KMS-11 (cell line): ENCODE data around the gene PUSL1.
A peak's percentile ranks its signal among the peaks of the same experiment; 100 is the strongest.

Experiments used
- H2AFZ ChIP-seq: fragments of 200-600 bp; sonication (generic); 2 replicates; pipeline ENCODE4 v1.6.1; 2016; ENCODE audit warnings: antibody characterized with exemption, mixed run types, low read depth
- H3K27ac ChIP-seq: fragments of 200-600 bp; sonication (generic); 2 replicates; pipeline ENCODE4 v1.6.1; 2016; ENCODE audit warnings: mild to moderate bottlenecking, mixed run types
- H3K27me3 ChIP-seq: fragments of 200-600 bp; sonication (generic); 2 replicates; pipeline ENCODE4 v1.6.1; 2017; ENCODE audit warnings: mild to moderate bottlenecking, low read depth, mixed run types, moderate library complexity; ENCODE audit not compliant: insufficient read depth
- H3K36me3 ChIP-seq: fragments of 200-600 bp; sonication (generic); 2 replicates; pipeline ENCODE4 v1.6.1; 2017; ENCODE audit warnings: mild to moderate bottlenecking, mixed run types; ENCODE audit not compliant: insufficient read depth
- H3K4me1 ChIP-seq: fragments of 200-600 bp; sonication (generic); 2 replicates; pipeline ENCODE4 v1.6.1; 2016; ENCODE audit warnings: mild to moderate bottlenecking, low read depth, mixed run types; ENCODE audit not compliant: poor library complexity, severe bottlenecking
- H3K4me2 ChIP-seq: fragments of 200-600 bp; sonication (generic); 2 replicates; pipeline ENCODE4 v1.7.0; 2016; ENCODE audit warnings: mild to moderate bottlenecking, mixed run types
- H3K4me3 ChIP-seq: fragments of 200-600 bp; sonication (generic); IDR thresholded peaks from 2 replicates; pipeline ENCODE4 v1.6.1; 2017; ENCODE audit warnings: low read depth, low read length, mixed read lengths; ENCODE audit not compliant: insufficient read depth
- H3K79me2 ChIP-seq: fragments of 200-600 bp; sonication (generic); 2 replicates; pipeline ENCODE4 v1.6.1; 2016; ENCODE audit warnings: low read depth, mixed run types; ENCODE audit not compliant: insufficient read depth
- H3K9ac ChIP-seq: fragments of 200-600 bp; sonication (generic); 2 replicates; pipeline ENCODE4 v1.6.1; 2016; ENCODE audit warnings: mild to moderate bottlenecking, mixed run types
- H4K20me1 ChIP-seq: fragments of 200-600 bp; sonication (generic); 2 replicates; pipeline ENCODE4 v1.6.1; 2016; ENCODE audit warnings: mild to moderate bottlenecking, mixed run types; ENCODE audit not compliant: insufficient read depth
- CTCF ChIP-seq: fragments of 200-600 bp; sonication (generic); conservative IDR thresholded peaks from 2 replicates; pipeline ENCODE4 v1.6.1; 2017; ENCODE audit warnings: low read depth, mild to moderate bottlenecking, antibody characterized with exemption, low read length, moderate library complexity, mixed read lengths

Gene PUSL1

GRCh38 chr1:1325288-1326074 is 17.1 kb downstream of the PUSL1 start:
- peak overlapping the region; percentile 76 for H3K4me3 ChIP-seq
- H3K36me3 ChIP-seq, result no peaks in the 10 kb centered on the region
- peak overlapping the region; percentile 88 for H3K4me2 ChIP-seq
- no peaks in the 10 kb centered on the region for H4K20me1 ChIP-seq
- H3K27ac ChIP-seq, result peak overlapping the region; percentile 21; the same call in 1 of the 2 replicates
- no peak for TF ChIP-seq CTCF
- peak overlapping the region; percentile 64; the same call in 1 of the 2 replicates for H3K9ac ChIP-seq
- peaks cover 42% of the 10 kb centered on the region for H3K79me2 ChIP-seq
- no peaks in the 10 kb centered on the region for H3K27me3 ChIP-seq
- H2AFZ ChIP-seq, result peak overlapping the region; percentile 52; the same call in 1 of the 2 replicates
- peaks cover 22% of the 10 kb centered on the region for H3K4me1 ChIP-seq

GRCh38 chr1:1326075-1326605 is 17.7 kb downstream of the PUSL1 start:
- H3K79me2 ChIP-seq, result peaks cover 35% of the 10 kb centered on the region
- peak overlapping the region; percentile 21; the same call in 1 of the 2 replicates for H3K27ac ChIP-seq

GRCh38 chr1:1327291-1327690 is 18.9 kb downstream of the PUSL1 start:
- H3K4me2 ChIP-seq, result no peak overlapping the region; the same call in 1 of the 2 replicates
- H3K27ac ChIP-seq, result no peak overlapping the region
- H4K20me1 ChIP-seq, result no peaks in the 10 kb centered on the region
- H3K9ac ChIP-seq, result no peak overlapping the region
- H3K4me1 ChIP-seq, result peaks cover 22% of the 10 kb centered on the region
- no peak overlapping the region for H3K4me3 ChIP-seq
- no peak for TF ChIP-seq CTCF
- no peaks in the 10 kb centered on the region for H3K36me3 ChIP-seq
- H2AFZ ChIP-seq, result no peak overlapping the region
- H3K79me2 ChIP-seq, result peaks cover 24% of the 10 kb centered on the region
- H3K27me3 ChIP-seq, result no peaks in the 10 kb centered on the region

More at GRCh38 chr1:1326075-1326605, 17.7 kb downstream of the PUSL1 start:
- Histone ChIP-seq H3K9ac (peak overlapping the region; percentile 64; the same call in 1 of the 2 replicates), H3K4me1 (peaks cover 22% of the 10 kb centered on the region), H3K27me3 (no peaks in the 10 kb centered on the region), H2AFZ (no peak overlapping the region), H3K4me3 (no peak overlapping the region), H4K20me1 (no peaks in the 10 kb centered on the region), H3K36me3 (no peaks in the 10 kb centered on the region), H3K4me2 (peak overlapping the region; percentile 88)
- TF ChIP-seq CTCF, result no peak

GRCh38 chr1:1328254-1328653 is 19.9 kb downstream of the PUSL1 start:
- no peak overlapping the region for H3K27ac ChIP-seq
- no peaks in the 10 kb centered on the region for H4K20me1 ChIP-seq
- no peaks in the 10 kb centered on the region for H3K27me3 ChIP-seq
- no peak overlapping the region for H3K9ac ChIP-seq
- no peak for TF ChIP-seq CTCF
- H3K4me1 ChIP-seq, result peaks cover 17% of the 10 kb centered on the region
- H2AFZ ChIP-seq, result no peak overlapping the region
- peaks cover 18% of the 10 kb centered on the region for H3K79me2 ChIP-seq
- no peaks in the 10 kb centered on the region for H3K36me3 ChIP-seq
- no peak overlapping the region for H3K4me3 ChIP-seq
- H3K4me2 ChIP-seq, result no peak overlapping the region
